ENCODE results near the gene CERS3.

The CERS3 gene

GRCh38 chr15:100526027-100526481, 2.7 kb downstream of the CERS3 start:
- H3K27ac ChIP-seq (ENCODE audit: low read depth, low read length), result no peak overlapping the region
- no peak overlapping the region for H3K23ac ChIP-seq (ENCODE audit: low read length)
- no peak overlapping the region for H2BK15ac ChIP-seq (replicated peaks; ENCODE audit: low read depth)
- H3K4me3 ChIP-seq (ENCODE audit: low read length), result no peak overlapping the region
- no peaks in the 10 kb centered on the region for H3K4me1 ChIP-seq (ENCODE audit: control insufficient read depth, low read depth, low read length)
- H3K27me3 ChIP-seq (ENCODE audit: insufficient read depth, low read length, poor library complexity), result no peaks in the 10 kb centered on the region
- no peak overlapping the region for H2AK5ac ChIP-seq (ENCODE audit: low read length)
- no peak overlapping the region for H3K56ac ChIP-seq (ENCODE audit: low read length)
- no peak overlapping the region for H3K4me2 ChIP-seq (ENCODE audit: low read length)
- H4K8ac ChIP-seq (ENCODE audit: low read depth, low read length), result no peak overlapping the region
- no peak overlapping the region for H2BK120ac ChIP-seq (ENCODE audit: low read depth, low read length)
- no peak overlapping the region for H2BK5ac ChIP-seq (ENCODE audit: low read length)
- DNase-seq, result no peak
- H3K9ac ChIP-seq (ENCODE audit: low read length), result no peak overlapping the region
- no peak overlapping the region for H4K5ac ChIP-seq (ENCODE audit: low read length)
- H3K79me2 ChIP-seq (ENCODE audit: control insufficient read depth, insufficient read depth, low read length), result no peaks in the 10 kb centered on the region
- H3K36me3 ChIP-seq (ENCODE audit: control insufficient read depth, insufficient read depth, low read length), result no peaks in the 10 kb centered on the region
- no peak overlapping the region for H3K18ac ChIP-seq (ENCODE audit: low read length)
- H3K79me1 ChIP-seq (ENCODE audit: low read length), result no peaks in the 10 kb centered on the region
- H3K4ac ChIP-seq (ENCODE audit: low read depth, low read length), result no peak overlapping the region
- no CpG with 5 or more reads among the region's 6 CpGs for WGBS (ENCODE audit: extremely low coverage, insufficient coverage, low lambda C conversion rate)

- no peaks in the 10 kb centered on the region for H3K79me1 ChIP-seq (ENCODE audit: low read length)
- H3K4ac ChIP-seq (ENCODE audit: low read depth, low read length), result no peak overlapping the region
- no peak overlapping the region for H2BK120ac ChIP-seq (ENCODE audit: low read depth, low read length)
- no peaks in the 10 kb centered on the region for H3K27me3 ChIP-seq (ENCODE audit: insufficient read depth, low read length, poor library complexity)
- H3K4me2 ChIP-seq (ENCODE audit: low read length), result no peak overlapping the region
- WGBS (ENCODE audit: extremely low coverage, insufficient coverage, low lambda C conversion rate), result no CpG with 5 or more reads among the region's 1 CpG
- H3K4me1 ChIP-seq (ENCODE audit: control insufficient read depth, low read depth, low read length), result no peaks in the 10 kb centered on the region
- H2AK5ac ChIP-seq (ENCODE audit: low read length), result no peak overlapping the region
- no peak overlapping the region for H2BK5ac ChIP-seq (ENCODE audit: low read length)
- no peak overlapping the region for H4K5ac ChIP-seq (ENCODE audit: low read length)
- no peak overlapping the region for H3K23ac ChIP-seq (ENCODE audit: low read length)
- H3K36me3 ChIP-seq (ENCODE audit: control insufficient read depth, insufficient read depth, low read length), result no peaks in the 10 kb centered on the region
- no peak overlapping the region for H3K27ac ChIP-seq (ENCODE audit: low read depth, low read length)
- no peak overlapping the region for H4K8ac ChIP-seq (ENCODE audit: low read depth, low read length)
- H3K79me2 ChIP-seq (ENCODE audit: control insufficient read depth, insufficient read depth, low read length), result no peaks in the 10 kb centered on the region
- DNase-seq, result no peak
- no peak overlapping the region for H3K4me3 ChIP-seq (ENCODE audit: low read length)
- H3K56ac ChIP-seq (ENCODE audit: low read length), result no peak overlapping the region
- no peak overlapping the region for H2BK15ac ChIP-seq (replicated peaks; ENCODE audit: low read depth)
- H3K9ac ChIP-seq (ENCODE audit: low read length), result no peak overlapping the region
- H3K18ac ChIP-seq (ENCODE audit: low read length), result no peak overlapping the region
Observed at GRCh38 chr15:100525436-100525835, 3.3 kb downstream of the CERS3 start.

GRCh38 chr15:100524326-100524725, 4.4 kb downstream of the CERS3 start:
- Histone ChIP-seq H4K5ac (ENCODE audit: low read length) (no peak overlapping the region), H3K4me2 (ENCODE audit: low read length) (no peak overlapping the region), H3K4me3 (ENCODE audit: low read length) (no peak overlapping the region), H3K18ac (ENCODE audit: low read length) (no peak overlapping the region), H3K27me3 (ENCODE audit: insufficient read depth, low read length, poor library complexity) (no peaks in the 10 kb centered on the region), H2BK5ac (ENCODE audit: low read length) (no peak overlapping the region), H3K56ac (ENCODE audit: low read length) (no peak overlapping the region), H2AK5ac (ENCODE audit: low read length) (no peak overlapping the region), H3K23ac (ENCODE audit: low read length) (no peak overlapping the region), H3K4me1 (ENCODE audit: control insufficient read depth, low read depth, low read length) (no peaks in the 10 kb centered on the region), H3K27ac (ENCODE audit: low read depth, low read length) (no peak overlapping the region), H4K8ac (ENCODE audit: low read depth, low read length) (no peak overlapping the region), H2BK15ac (replicated peaks; ENCODE audit: low read depth) (no peak overlapping the region), H3K36me3 (ENCODE audit: control insufficient read depth, insufficient read depth, low read length) (no peaks in the 10 kb centered on the region), H2BK120ac (ENCODE audit: low read depth, low read length) (no peak overlapping the region), H3K79me2 (ENCODE audit: control insufficient read depth, insufficient read depth, low read length) (no peaks in the 10 kb centered on the region), H3K9ac (ENCODE audit: low read length) (no peak overlapping the region), H3K4ac (ENCODE audit: low read depth, low read length) (no peak overlapping the region), H3K79me1 (ENCODE audit: low read length) (no peaks in the 10 kb centered on the region)
- no peak for DNase-seq
- WGBS (ENCODE audit: extremely low coverage, insufficient coverage, low lambda C conversion rate), result no CpG with 5 or more reads among the region's 2 CpGs

GRCh38 chr15:100521907-100522306, 6.8 kb downstream of the CERS3 start:
- Histone ChIP-seq H3K4me2 (ENCODE audit: low read length) (no peak overlapping the region), H3K4me3 (ENCODE audit: low read length) (no peak overlapping the region), H3K56ac (ENCODE audit: low read length) (no peak overlapping the region), H3K18ac (ENCODE audit: low read length) (no peak overlapping the region), H2BK120ac (ENCODE audit: low read depth, low read length) (no peak overlapping the region), H3K79me1 (ENCODE audit: low read length) (no peaks in the 10 kb centered on the region), H3K27me3 (ENCODE audit: insufficient read depth, low read length, poor library complexity) (no peaks in the 10 kb centered on the region), H2BK15ac (replicated peaks; ENCODE audit: low read depth) (no peak overlapping the region), H2AK5ac (ENCODE audit: low read length) (no peak overlapping the region), H3K79me2 (ENCODE audit: control insufficient read depth, insufficient read depth, low read length) (no peaks in the 10 kb centered on the region), H3K4me1 (ENCODE audit: control insufficient read depth, low read depth, low read length) (no peaks in the 10 kb centered on the region), H4K5ac (ENCODE audit: low read length) (no peak overlapping the region), H3K27ac (ENCODE audit: low read depth, low read length) (no peak overlapping the region), H3K23ac (ENCODE audit: low read length) (no peak overlapping the region), H3K4ac (ENCODE audit: low read depth, low read length) (no peak overlapping the region), H2BK5ac (ENCODE audit: low read length) (no peak overlapping the region), H4K8ac (ENCODE audit: low read depth, low read length) (no peak overlapping the region), H3K36me3 (ENCODE audit: control insufficient read depth, insufficient read depth, low read length) (no peaks in the 10 kb centered on the region), H3K9ac (ENCODE audit: low read length) (no peak overlapping the region)
- DNase-seq, result no peak
- no CpG with 5 or more reads among the region's 3 CpGs for WGBS (ENCODE audit: extremely low coverage, insufficient coverage, low lambda C conversion rate)

GRCh38 chr15:100520132-100520921, 8.4 kb downstream of the CERS3 start:
- no peak overlapping the region for H4K5ac ChIP-seq (ENCODE audit: low read length)
- no peaks in the 10 kb centered on the region for H3K4me1 ChIP-seq (ENCODE audit: control insufficient read depth, low read depth, low read length)
- H3K36me3 ChIP-seq (ENCODE audit: control insufficient read depth, insufficient read depth, low read length), result no peaks in the 10 kb centered on the region
- no peak overlapping the region for H3K4me3 ChIP-seq (ENCODE audit: low read length)
- H2BK120ac ChIP-seq (ENCODE audit: low read depth, low read length), result no peak overlapping the region
- H3K9ac ChIP-seq (ENCODE audit: low read length), result no peak overlapping the region
- WGBS (ENCODE audit: extremely low coverage, insufficient coverage, low lambda C conversion rate), result no CpG with 5 or more reads among the region's 7 CpGs
- no peak overlapping the region for H4K8ac ChIP-seq (ENCODE audit: low read depth, low read length)
- no peak overlapping the region for H3K18ac ChIP-seq (ENCODE audit: low read length)
- no peaks in the 10 kb centered on the region for H3K79me2 ChIP-seq (ENCODE audit: control insufficient read depth, insufficient read depth, low read length)
- H3K27ac ChIP-seq (ENCODE audit: low read depth, low read length), result no peak overlapping the region
- no peaks in the 10 kb centered on the region for H3K79me1 ChIP-seq (ENCODE audit: low read length)
- no peaks in the 10 kb centered on the region for H3K27me3 ChIP-seq (ENCODE audit: insufficient read depth, low read length, poor library complexity)
- H3K23ac ChIP-seq (ENCODE audit: low read length), result no peak overlapping the region
- H3K4ac ChIP-seq (ENCODE audit: low read depth, low read length), result no peak overlapping the region
- no peak overlapping the region for H3K56ac ChIP-seq (ENCODE audit: low read length)
- no peak overlapping the region for H2BK5ac ChIP-seq (ENCODE audit: low read length)
- no peak overlapping the region for H3K4me2 ChIP-seq (ENCODE audit: low read length)
- no peak for DNase-seq
- H2AK5ac ChIP-seq (ENCODE audit: low read length), result no peak overlapping the region
- H2BK15ac ChIP-seq (replicated peaks; ENCODE audit: low read depth), result no peak overlapping the region

- no peak overlapping the region for H3K9ac ChIP-seq (ENCODE audit: low read length)
Observed at GRCh38 chr15:100517846-100518245, 10.9 kb downstream of the CERS3 start.

More at GRCh38 chr15:100517846-100518245, 10.9 kb downstream of the CERS3 start:
- Histone ChIP-seq H3K56ac (ENCODE audit: low read length) (no peak overlapping the region), H3K79me2 (ENCODE audit: control insufficient read depth, insufficient read depth, low read length) (no peaks in the 10 kb centered on the region), H3K18ac (ENCODE audit: low read length) (no peak overlapping the region), H2BK15ac (replicated peaks; ENCODE audit: low read depth) (no peak overlapping the region), H2BK5ac (ENCODE audit: low read length) (no peak overlapping the region), H4K5ac (ENCODE audit: low read length) (no peak overlapping the region), H3K36me3 (ENCODE audit: control insufficient read depth, insufficient read depth, low read length) (no peaks in the 10 kb centered on the region), H4K8ac (ENCODE audit: low read depth, low read length) (no peak overlapping the region), H3K4me1 (ENCODE audit: control insufficient read depth, low read depth, low read length) (no peaks in the 10 kb centered on the region), H2AK5ac (ENCODE audit: low read length) (no peak overlapping the region), H3K4me3 (ENCODE audit: low read length) (no peak overlapping the region), H3K23ac (ENCODE audit: low read length) (no peak overlapping the region), H3K27ac (ENCODE audit: low read depth, low read length) (no peak overlapping the region), H3K4ac (ENCODE audit: low read depth, low read length) (no peak overlapping the region), H3K27me3 (ENCODE audit: insufficient read depth, low read length, poor library complexity) (no peaks in the 10 kb centered on the region), H3K79me1 (ENCODE audit: low read length) (no peaks in the 10 kb centered on the region), H3K4me2 (ENCODE audit: low read length) (no peak overlapping the region), H2BK120ac (ENCODE audit: low read depth, low read length) (no peak overlapping the region)
- no peak for DNase-seq
- no CpG with 5 or more reads among the region's 3 CpGs for whole genome bisulfite sequencing (ENCODE audit: extremely low coverage, insufficient coverage, low lambda C conversion rate)

Measured in mesendoderm (in vitro differentiated cells).